AG09319 (cell line): ENCODE measurements around the gene KCNJ8.

Experiments
- DNase-seq: peaks from one replicate; pipeline ENCODE4 v3.0.0-alpha.2; 2010; ENCODE audit warnings: low read depth; ENCODE audit errors: extremely low read depth
- TF ChIP-seq, protein P1 (sequence below): IDR thresholded peaks from 2 replicates; pipeline ENCODE4 v1.5.1; 2011; ENCODE audit warnings: low read depth, mild to moderate bottlenecking, inconsistent platforms, low read length, moderate library complexity

The KCNJ8 gene

DNA sequence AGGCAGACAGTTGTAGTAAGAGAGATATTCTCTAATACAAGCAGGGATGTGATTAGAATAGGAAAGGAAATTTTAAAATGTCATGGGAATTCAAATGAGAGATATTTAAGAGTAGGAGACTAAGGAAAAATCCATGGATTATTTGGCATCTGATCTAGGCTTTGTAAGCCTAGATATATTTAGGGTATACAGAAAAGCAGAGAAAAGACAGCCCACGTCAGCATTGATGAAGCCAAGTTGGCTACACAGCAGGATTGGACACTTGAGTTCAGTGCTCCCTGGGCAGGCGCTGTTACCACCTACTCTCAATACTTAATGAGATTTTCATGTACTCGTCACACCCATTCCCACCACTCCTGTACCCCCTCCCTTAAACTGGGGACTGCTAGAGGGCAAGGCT lies 1.7 kb upstream of the KCNJ8 start:
- TF ChIP-seq, protein P1, sequence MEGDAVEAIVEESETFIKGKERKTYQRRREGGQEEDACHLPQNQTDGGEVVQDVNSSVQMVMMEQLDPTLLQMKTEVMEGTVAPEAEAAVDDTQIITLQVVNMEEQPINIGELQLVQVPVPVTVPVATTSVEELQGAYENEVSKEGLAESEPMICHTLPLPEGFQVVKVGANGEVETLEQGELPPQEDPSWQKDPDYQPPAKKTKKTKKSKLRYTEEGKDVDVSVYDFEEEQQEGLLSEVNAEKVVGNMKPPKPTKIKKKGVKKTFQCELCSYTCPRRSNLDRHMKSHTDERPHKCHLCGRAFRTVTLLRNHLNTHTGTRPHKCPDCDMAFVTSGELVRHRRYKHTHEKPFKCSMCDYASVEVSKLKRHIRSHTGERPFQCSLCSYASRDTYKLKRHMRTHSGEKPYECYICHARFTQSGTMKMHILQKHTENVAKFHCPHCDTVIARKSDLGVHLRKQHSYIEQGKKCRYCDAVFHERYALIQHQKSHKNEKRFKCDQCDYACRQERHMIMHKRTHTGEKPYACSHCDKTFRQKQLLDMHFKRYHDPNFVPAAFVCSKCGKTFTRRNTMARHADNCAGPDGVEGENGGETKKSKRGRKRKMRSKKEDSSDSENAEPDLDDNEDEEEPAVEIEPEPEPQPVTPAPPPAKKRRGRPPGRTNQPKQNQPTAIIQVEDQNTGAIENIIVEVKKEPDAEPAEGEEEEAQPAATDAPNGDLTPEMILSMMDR: no peak
- DNase-seq: no peak

DNA sequence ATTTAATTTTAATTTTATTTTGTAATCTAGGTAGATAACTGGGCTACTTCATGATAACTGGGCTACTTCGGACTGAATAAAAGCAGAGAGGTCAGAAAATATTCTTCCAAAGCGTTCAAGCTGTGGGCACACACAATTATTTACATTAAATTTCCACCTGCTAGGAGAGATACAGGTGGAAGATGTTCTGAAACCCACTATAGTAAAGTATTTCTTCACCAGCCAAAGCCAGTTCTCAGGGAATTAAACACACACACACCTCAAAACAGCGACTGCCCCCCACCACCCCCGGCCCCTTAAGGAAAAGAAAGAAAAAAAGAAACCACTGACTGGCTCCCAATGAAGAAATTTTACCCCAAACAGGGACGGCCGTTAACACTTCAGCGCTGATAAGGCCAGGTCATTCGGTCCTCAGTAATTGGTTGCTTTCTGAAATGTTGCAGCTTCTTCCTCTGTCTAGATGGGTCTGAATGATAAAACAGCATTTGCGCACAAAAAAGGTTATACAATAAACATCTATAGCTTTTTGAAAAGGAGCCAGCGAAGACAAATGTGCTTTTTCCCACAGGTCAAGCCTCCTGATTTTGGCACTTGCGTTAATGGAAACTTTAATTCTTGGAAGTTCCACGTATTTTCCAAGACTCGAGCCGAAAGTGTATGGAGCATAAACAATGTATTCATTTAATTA lies 771 bp upstream of the KCNJ8 start:
- TF ChIP-seq, protein P1: no peak
- no peak for DNase-seq

DNA sequence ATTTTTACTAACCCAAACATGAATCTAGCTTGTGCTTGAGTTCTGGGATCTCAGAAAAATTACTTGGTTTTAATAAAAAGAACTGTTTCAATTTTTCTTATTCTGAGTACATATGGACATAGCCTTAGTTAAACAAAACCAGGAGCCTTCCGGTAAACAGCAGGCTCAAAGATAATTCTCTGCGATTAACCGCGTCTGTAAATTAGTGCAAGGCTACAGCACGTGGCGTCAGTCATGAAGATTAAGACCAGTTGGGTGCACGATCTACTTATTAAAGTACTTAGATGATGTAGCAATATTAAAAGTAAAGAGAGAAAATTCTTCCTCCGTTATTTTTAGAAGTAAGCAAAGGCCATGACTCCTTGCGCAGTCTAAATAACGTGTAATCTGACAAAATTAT lies 700 bp downstream of the KCNJ8 start:
- TF ChIP-seq, protein P1: no peak
- no peak for DNase-seq

DNA sequence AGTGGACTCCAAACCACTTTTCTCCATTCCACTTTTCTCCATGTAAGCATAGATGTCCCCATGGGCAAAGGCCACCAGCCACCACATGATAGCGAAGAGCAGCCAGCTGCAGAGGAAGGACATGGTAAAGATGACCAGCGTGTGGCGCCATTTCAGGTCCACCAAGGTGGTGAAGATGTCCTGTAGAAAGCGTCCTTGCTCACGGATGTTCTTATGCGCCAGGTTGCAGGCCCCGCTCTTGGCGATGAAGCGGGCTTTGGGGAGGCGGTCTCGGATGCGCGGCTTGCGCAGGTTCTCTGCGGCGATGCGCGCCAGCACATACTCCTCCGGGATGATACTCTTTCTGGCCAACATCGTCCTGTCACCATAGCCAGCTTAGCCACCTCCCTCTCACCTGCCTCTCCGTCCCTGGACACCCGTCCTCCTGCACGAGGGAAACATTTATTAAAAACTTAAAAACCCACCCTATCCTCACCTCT lies 1.2 kb downstream of the KCNJ8 start:
- TF ChIP-seq, protein P1: peak; percentile 29

DNA sequence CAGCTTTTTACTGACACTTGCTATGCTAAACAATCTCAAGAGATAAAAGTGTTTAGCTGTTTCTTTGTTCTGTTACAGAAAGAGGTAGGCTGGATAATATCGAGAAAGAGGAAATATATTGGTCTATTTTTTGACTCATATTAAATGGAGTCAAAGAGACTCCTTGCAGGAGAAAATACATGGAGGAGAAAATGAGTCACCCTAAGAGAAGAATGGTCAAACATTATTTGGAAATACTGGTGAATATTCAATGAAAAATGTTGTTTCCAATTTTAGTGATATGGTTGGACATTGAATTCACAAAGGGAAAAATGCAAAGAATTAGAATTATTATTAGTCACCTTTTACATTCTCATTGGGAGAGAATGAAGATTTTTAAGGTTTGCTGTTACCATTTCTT lies 3.2 kb downstream of the KCNJ8 start:
- no peak for DNase-seq
- TF ChIP-seq, protein P1: no peak

More for the DNA sequence above, 1.2 kb downstream of the KCNJ8 start:
- no peak for DNase-seq

DNA sequence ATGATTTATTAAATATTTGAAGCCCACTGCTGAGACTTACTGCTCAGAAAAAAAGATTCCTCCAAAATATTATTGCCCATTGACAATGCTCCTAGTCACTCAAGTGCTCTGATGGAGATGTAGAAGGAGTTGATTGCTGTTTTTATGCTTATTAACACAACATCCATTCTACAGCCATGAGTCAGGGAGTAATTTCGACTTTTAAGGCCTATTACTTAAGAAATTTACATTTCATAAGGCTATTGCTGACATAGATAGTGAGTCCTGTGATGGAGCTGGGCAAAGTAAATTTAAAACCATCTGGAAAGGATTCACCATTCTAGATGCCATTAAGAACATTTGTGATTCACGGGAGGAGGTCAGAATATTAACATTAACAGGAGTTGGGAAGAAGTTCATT lies 5.2 kb downstream of the KCNJ8 start:
- TF ChIP-seq, protein P1: no peak
- DNase-seq: no peak

DNA sequence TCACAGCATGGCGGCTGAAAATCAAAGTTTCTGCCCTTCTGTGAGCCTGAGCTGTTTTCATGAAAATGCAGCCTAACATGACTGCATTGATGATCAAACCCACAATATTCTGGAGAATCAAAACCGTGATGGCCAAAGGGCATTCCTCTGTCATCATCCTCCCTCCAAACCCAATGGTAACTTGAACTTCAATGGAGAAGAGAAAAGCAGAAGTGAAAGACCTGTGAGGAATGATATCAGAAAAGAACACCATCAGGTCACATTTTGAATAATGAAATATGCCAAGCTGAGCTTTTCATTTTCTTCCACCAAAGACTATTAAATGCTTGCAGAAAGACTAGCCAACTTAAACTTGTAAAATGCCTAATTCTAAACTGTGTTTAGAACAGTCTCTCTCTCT lies 8.1 kb downstream of the KCNJ8 start:
- DNase-seq: no peak
- TF ChIP-seq, protein P1: no peak
